HG03571 (cell line): ENCODE results near the gene TLR5.

Source experiments
- ATAC-seq: cut with Tn5 transposase; IDR thresholded peaks from one replicate; pipeline ENCODE4 v1.9.1; 2021; ENCODE audit not compliant: unreplicated experiment

The TLR5 gene

GRCh38 chr1:223152399-223152798, 9.4 kb upstream of the TLR5 start:
- ATAC-seq: no peak

- ATAC-seq: no peak
These were observed 7.4 kb upstream of the TLR5 start for GRCh38 chr1:223150443-223150842.

GRCh38 chr1:223147873-223148272, 4.8 kb upstream of the TLR5 start:
- ATAC-seq: no peak

GRCh38 chr1:223147409-223147808, 4.4 kb upstream of the TLR5 start:
- ATAC-seq: no peak

- no peak for ATAC-seq
These were observed 3.7 kb upstream of the TLR5 start for GRCh38 chr1:223146745-223147144.

- no peak for ATAC-seq
These were observed 1.9 kb upstream of the TLR5 start for GRCh38 chr1:223144914-223145313.

- no peak for ATAC-seq
These were observed 1.4 kb upstream of the TLR5 start for GRCh38 chr1:223144431-223144830.

- ATAC-seq: peak; percentile 36
These were observed 645 bp upstream of the TLR5 start for GRCh38 chr1:223143537-223144248.

GRCh38 chr1:223142269-223142668, 779 bp downstream of the TLR5 start:
- no peak for ATAC-seq

- no peak for ATAC-seq
These were observed 2.2 kb downstream of the TLR5 start for GRCh38 chr1:223140611-223141405.

GRCh38 chr1:223137455-223138085, 5.5 kb downstream of the TLR5 start:
- no peak for ATAC-seq

GRCh38 chr1:223136086-223136485, 7.0 kb downstream of the TLR5 start:
- no peak for ATAC-seq

GRCh38 chr1:223135176-223135942, 7.7 kb downstream of the TLR5 start:
- ATAC-seq: no peak

- peak; percentile 78 for ATAC-seq
These were observed 9.1 kb downstream of the TLR5 start for GRCh38 chr1:223133824-223134435.

- no peak for ATAC-seq
These were observed 9.7 kb downstream of the TLR5 start for GRCh38 chr1:223133306-223133823.

GRCh38 chr1:223129229-223129901, 13.7 kb downstream of the TLR5 start:
- peak; percentile 74 for ATAC-seq

GRCh38 chr1:223126741-223127140, 16.3 kb downstream of the TLR5 start:
- no peak for ATAC-seq

GRCh38 chr1:223125766-223126165, 17.3 kb downstream of the TLR5 start:
- ATAC-seq: no peak

- no peak for ATAC-seq
These were observed 19.9 kb downstream of the TLR5 start for GRCh38 chr1:223123011-223123610.

GRCh38 chr1:223118418-223118817, 24.6 kb downstream of the TLR5 start:
- ATAC-seq: no peak
